ENCODE results near the gene SRSF8. TPM values are rescaled to one million over a fixed set of nuclear protein-coding genes. Genes with fewer than 3 reads are reported as not detected.

Gene SRSF8
- total RNA-seq, 1 donor from 2014 or later, result 42.9 TPM

DNA sequence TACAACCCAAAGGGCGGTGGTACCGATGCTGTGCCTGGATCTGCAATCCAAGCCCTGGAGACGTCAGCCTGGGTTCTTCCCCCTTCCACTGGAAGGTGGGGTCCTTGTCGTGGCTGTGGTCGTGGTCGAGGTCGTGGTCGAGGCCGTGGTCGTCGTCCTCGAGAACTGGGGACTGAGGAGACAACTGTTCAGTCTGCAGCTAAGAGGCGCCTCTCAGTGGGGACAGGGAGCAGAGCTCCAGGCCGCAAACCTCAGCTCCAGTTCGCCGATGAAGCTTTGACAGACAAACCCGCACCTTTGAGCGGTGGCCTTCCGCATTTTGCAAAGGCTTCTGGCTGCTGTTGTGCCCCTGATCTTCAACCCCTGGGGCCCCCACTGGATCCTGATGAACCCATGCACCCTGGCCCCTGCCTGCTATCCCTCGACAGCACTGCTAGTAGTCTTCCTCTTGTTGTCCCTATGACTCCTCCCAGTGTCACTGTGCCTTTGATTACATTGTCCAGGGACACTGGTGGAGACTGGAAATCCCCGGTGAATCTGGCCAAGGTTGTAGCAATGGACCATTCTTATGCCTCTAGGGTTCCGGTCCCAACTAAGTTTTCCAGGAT lies 16.0 kb upstream of the SRSF8 start:
- intact Hi-C loops (cut with DNase I), result no loop called here
- H3K4me1 ChIP-seq, result no peaks in the 10 kb centered on the region
- H3K4me3 ChIP-seq, result no peak overlapping the region
- no peaks in the 10 kb centered on the region for H3K9me3 ChIP-seq
- TF ChIP-seq, protein P1, sequence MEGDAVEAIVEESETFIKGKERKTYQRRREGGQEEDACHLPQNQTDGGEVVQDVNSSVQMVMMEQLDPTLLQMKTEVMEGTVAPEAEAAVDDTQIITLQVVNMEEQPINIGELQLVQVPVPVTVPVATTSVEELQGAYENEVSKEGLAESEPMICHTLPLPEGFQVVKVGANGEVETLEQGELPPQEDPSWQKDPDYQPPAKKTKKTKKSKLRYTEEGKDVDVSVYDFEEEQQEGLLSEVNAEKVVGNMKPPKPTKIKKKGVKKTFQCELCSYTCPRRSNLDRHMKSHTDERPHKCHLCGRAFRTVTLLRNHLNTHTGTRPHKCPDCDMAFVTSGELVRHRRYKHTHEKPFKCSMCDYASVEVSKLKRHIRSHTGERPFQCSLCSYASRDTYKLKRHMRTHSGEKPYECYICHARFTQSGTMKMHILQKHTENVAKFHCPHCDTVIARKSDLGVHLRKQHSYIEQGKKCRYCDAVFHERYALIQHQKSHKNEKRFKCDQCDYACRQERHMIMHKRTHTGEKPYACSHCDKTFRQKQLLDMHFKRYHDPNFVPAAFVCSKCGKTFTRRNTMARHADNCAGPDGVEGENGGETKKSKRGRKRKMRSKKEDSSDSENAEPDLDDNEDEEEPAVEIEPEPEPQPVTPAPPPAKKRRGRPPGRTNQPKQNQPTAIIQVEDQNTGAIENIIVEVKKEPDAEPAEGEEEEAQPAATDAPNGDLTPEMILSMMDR (IDR thresholded peaks at IDR 0.05), result no peak
- H3K27ac ChIP-seq, result no peak overlapping the region
- ATAC-seq (no peak), DNase-seq (no peak)
- H3K36me3 ChIP-seq, result no peaks in the 10 kb centered on the region
- peaks cover 9% of the 10 kb centered on the region for H3K27me3 ChIP-seq (ENCODE audit: low read depth)

DNA sequence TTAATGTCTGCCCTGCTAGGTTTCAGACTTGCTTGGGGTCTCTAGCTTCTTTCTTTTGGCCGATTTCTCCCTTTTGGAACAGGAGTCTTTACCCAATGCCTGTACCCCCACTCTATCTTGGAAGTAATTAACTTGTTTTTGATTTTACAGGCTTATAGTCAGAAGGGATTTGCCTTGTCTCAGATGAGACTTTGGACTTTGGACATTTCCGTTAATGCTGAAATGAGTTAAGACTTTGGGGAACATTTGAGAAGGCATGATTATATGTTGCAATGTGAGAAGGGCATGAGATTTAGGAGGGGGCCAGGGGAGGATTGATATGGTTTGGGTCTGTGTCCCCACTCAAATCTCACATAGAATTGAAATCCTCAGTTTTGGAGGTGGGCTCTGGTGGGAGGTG lies 12.4 kb upstream of the SRSF8 start:
- no peak for DNase-seq
- H3K27ac ChIP-seq, result no peak overlapping the region
- no peaks in the 10 kb centered on the region for H3K36me3 ChIP-seq
- peaks cover 9% of the 10 kb centered on the region for H3K27me3 ChIP-seq (ENCODE audit: low read depth)
- intact Hi-C loops (cut with DNase I), result no loop called here
- TF ChIP-seq, protein P1 (IDR thresholded peaks at IDR 0.05), result no peak
- no peaks in the 10 kb centered on the region for H3K4me1 ChIP-seq
- H3K9me3 ChIP-seq, result no peaks in the 10 kb centered on the region
- ATAC-seq, result no peak
- no peak overlapping the region for H3K4me3 ChIP-seq

DNA sequence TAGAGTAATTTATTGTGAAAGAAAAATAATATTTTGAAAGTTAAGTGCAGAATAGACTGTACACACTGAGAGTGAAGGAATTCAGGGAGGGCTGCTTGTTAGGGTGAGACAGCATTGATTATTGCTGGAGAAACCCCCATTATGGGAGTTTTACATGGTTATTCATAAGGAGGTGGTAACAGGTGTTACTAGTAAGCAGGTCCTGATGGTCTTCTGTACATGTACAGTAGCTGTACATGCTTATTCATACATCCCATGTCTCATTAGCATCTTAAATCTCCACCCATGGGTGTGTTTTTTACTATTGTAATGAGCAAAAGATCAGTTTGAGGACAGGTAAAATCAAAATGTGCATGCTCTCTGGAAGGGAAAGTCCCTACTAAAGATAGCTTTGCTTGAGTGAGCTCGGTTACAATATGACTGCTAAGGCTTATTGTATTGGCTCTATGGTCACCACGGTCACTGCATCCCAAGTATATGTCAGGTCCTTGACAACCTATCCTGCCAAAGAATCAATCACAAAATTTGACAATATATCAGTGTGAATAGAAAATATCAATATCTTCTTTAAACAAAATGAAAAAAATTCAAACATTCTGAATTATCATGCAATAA lies 11.3 kb upstream of the SRSF8 start:
- DNase-seq, result no peak
- H3K27me3 ChIP-seq (ENCODE audit: low read depth), result peaks cover 7% of the 10 kb centered on the region
- no peak overlapping the region for H3K27ac ChIP-seq
- no peaks in the 10 kb centered on the region for H3K9me3 ChIP-seq
- no peak overlapping the region for H3K4me3 ChIP-seq
- intact Hi-C loops (cut with DNase I), result no loop called here
- TF ChIP-seq, protein P1 (IDR thresholded peaks at IDR 0.05), result no peak
- no peaks in the 10 kb centered on the region for H3K36me3 ChIP-seq
- ATAC-seq, result no peak
- H3K4me1 ChIP-seq, result no peaks in the 10 kb centered on the region

DNA sequence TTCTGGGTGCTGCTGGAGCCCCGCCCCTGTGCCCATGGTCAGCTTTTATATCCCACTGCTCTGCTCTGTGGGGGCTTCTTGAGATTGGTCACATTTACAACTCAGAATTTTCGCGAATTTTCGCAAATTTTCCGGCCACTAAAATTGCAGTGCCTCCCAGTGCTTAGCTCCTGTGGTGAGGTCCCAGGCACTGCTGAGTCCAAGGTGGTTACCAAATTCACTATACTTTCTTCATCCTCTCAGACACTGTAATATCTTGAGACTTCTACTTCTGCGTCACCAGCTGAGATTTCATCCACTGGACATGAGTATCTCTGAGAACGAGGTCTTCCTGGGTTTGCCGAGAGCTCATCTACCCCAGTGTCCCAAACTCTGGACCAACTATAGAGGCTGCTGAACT lies 8.8 kb upstream of the SRSF8 start:
- ATAC-seq (no peak), DNase-seq (no peak)
- H3K27ac ChIP-seq, result no peak overlapping the region
- H3K27me3 ChIP-seq (ENCODE audit: low read depth), result no peaks in the 10 kb centered on the region
- TF ChIP-seq, protein P1 (IDR thresholded peaks at IDR 0.05), result no peak
- intact Hi-C loops (cut with DNase I), result no loop called here
- H3K4me1 ChIP-seq, result no peaks in the 10 kb centered on the region
- no peaks in the 10 kb centered on the region for H3K9me3 ChIP-seq
- H3K36me3 ChIP-seq, result no peaks in the 10 kb centered on the region
- H3K4me3 ChIP-seq, result no peak overlapping the region

DNA sequence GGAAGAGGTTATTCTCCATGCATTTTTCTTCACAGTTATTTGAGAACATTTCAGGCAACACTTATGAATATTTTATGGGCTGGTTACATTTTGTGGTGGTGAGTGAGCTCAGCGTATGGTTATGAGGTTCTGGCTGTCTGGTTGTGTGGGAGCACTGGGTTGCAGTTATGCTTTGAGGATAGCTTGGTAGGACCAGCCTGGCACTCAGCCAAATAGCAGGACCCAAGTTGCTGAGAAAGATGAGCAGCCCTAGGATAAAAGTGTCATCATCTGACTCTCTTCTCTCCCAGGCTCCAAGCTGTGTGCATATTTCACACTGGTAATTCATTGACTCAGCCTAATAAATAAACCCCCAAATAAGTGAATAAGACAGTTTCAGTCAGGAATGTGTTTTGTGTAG lies 8.1 kb upstream of the SRSF8 start:
- Histone ChIP-seq H3K27me3 (ENCODE audit: low read depth) (no peaks in the 10 kb centered on the region), H3K4me3 (no peak overlapping the region), H3K9me3 (no peaks in the 10 kb centered on the region), H3K27ac (no peak overlapping the region), H3K4me1 (no peaks in the 10 kb centered on the region), H3K36me3 (no peaks in the 10 kb centered on the region)
- ATAC-seq (no peak), DNase-seq (no peak)
- intact Hi-C loops (cut with DNase I), result no loop called here
- TF ChIP-seq, protein P1 (IDR thresholded peaks at IDR 0.05), result no peak
